SK-N-SH (cell line): ENCODE measurements around the gene SIX2. TPM values are rescaled to one million over a fixed set of nuclear protein-coding genes. Genes with fewer than 3 reads are reported as not detected.
A peak's percentile ranks its signal among the peaks of the same experiment; 100 is the strongest.

ENCODE experiments used
- CTCF ChIA-PET: fragments of 300-600, 350-600 bp; formaldehyde crosslinking; extraction: SDS; loops from one replicate; lab custom pipeline; 2021; lab: Yijun Ruan, JAX
- POLR2A ChIA-PET: fragments of 350-600 bp; sonication (Branson Sonifier 250); formaldehyde crosslinking; extraction: SDS; loops from one replicate; lab custom pipeline; 2020; ENCODE audit warnings: antibody characterized with exemption, inconsistent platforms; lab: Yijun Ruan, JAX
- DNase-seq: peaks from one replicate; pipeline ENCODE4 v3.0.0; 2012
- H2AFZ ChIP-seq: fragments of 200-600 bp; sonication (generic); 2 replicates; pipeline ENCODE4 v1.8.1; 2016; ENCODE audit warnings: antibody characterized with exemption, mild to moderate bottlenecking, low read depth
- H3F3A ChIP-seq: fragments of 200-600 bp; sonication (generic); replicated peaks from 2 replicates; pipeline ENCODE3; 2016; ENCODE audit warnings: antibody characterized with exemption, mild to moderate bottlenecking; ENCODE audit not compliant: insufficient read depth
- H3K27ac ChIP-seq, 2 experiments: fragments of 200-500 bp in 1 of 2; fragments of 200-600 bp in 1 of 2; sonication (Bioruptor generic) in 1 of 2; sonication (generic), shearing (Covaris generic) in 1 of 2; 2 replicates each; pipeline versions ENCODE4 v1.5.1 to v1.6.1; 2014 to 2016; ENCODE audit warnings: low read depth in 2 of 2, inconsistent platforms in 1 of 2, low read length in 1 of 2, mild to moderate bottlenecking in 1 of 2, mixed read lengths in 1 of 2
- H3K27me3 ChIP-seq: fragments of 200-600 bp; sonication (generic), shearing (Covaris generic); 2 replicates; pipeline ENCODE4 v1.6.1; 2016; ENCODE audit warnings: mixed run types; ENCODE audit not compliant: insufficient read depth
- H3K36me3 ChIP-seq, 2 experiments: fragments of 200-500 bp in 1 of 2; fragments of 200-600 bp in 1 of 2; sonication (Bioruptor generic) in 1 of 2; sonication (generic) in 1 of 2; replicated peaks in 1 of 2; 2 replicates each; pipeline versions ENCODE3 to v1.5.1; 2014 to 2016; ENCODE audit warnings: low read length in 1 of 2, mild to moderate bottlenecking in 1 of 2; ENCODE audit not compliant: insufficient read depth in 2 of 2, control insufficient read depth in 1 of 2
- H3K4me1 ChIP-seq, 2 experiments: fragments of 200-500 bp in 1 of 2; fragments of 200-600 bp in 1 of 2; sonication (Bioruptor generic) in 1 of 2; sonication (generic), shearing (Covaris generic) in 1 of 2; 2 replicates each; pipeline versions ENCODE4 v1.5.1 to v1.6.1; 2014 to 2016; ENCODE audit warnings: low read depth in 1 of 2, low read length in 1 of 2, mixed run types in 1 of 2; ENCODE audit not compliant: insufficient read depth in 2 of 2, control insufficient read depth in 1 of 2
- H3K4me2 ChIP-seq: fragments of 200-600 bp; sonication (generic), shearing (Covaris generic); 2 replicates; pipeline ENCODE4 v1.6.1; 2017; ENCODE audit warnings: mixed run types
- H3K4me3 ChIP-seq, 2 experiments: fragments of 200-500 bp in 1 of 2; fragments of 200-600 bp in 1 of 2; sonication (Bioruptor generic) in 1 of 2; sonication (generic), shearing (Covaris generic) in 1 of 2; 2 replicates each; pipeline versions ENCODE4 v1.5.1 to v1.8.1; 2014 to 2016; ENCODE audit warnings: low read depth in 2 of 2, inconsistent platforms in 1 of 2, low read length in 1 of 2, mild to moderate bottlenecking in 1 of 2, mixed read lengths in 1 of 2, moderate library complexity in 1 of 2
- H3K79me2 ChIP-seq: fragments of 200-600 bp; sonication (generic); 2 replicates; pipeline ENCODE4 v1.8.1; 2017; ENCODE audit warnings: mild to moderate bottlenecking; ENCODE audit not compliant: insufficient read depth
- H3K9ac ChIP-seq: fragments of 200-600 bp; sonication (generic); 2 replicates; pipeline ENCODE4 v1.6.1; 2017; ENCODE audit warnings: mixed run types
- H3K9me2 ChIP-seq: fragments of 200-600 bp; sonication (generic); 2 replicates; pipeline ENCODE4 v1.6.1; 2017; ENCODE audit warnings: mixed run types
- H3K9me3 ChIP-seq: fragments of 200-600 bp; sonication (generic); 2 replicates; pipeline ENCODE4 v1.6.1; 2017; ENCODE audit warnings: mixed run types, mild to moderate bottlenecking, moderate library complexity
- H4K20me1 ChIP-seq: fragments of 200-600 bp; sonication (generic); 2 replicates; pipeline ENCODE4 v1.6.1; 2017; ENCODE audit warnings: mild to moderate bottlenecking, mixed run types; ENCODE audit not compliant: insufficient read depth
- FOSL2 ChIP-seq: IDR thresholded peaks from 2 replicates; pipeline ENCODE4 v1.4.0; 2012; ENCODE audit warnings: low read depth, mild to moderate bottlenecking, moderate library complexity, borderline replicate concordance
- IRF3 ChIP-seq: fragments of 150-350 bp; IDR thresholded peaks from 2 replicates; pipeline ENCODE4 v1.6.1; 2016; ENCODE audit warnings: mild to moderate bottlenecking, low read depth, low read length
- JUND ChIP-seq: IDR thresholded peaks from 2 replicates; pipeline ENCODE4 v1.4.0; 2012
- RFX5 ChIP-seq: IDR thresholded peaks from 2 replicates; pipeline ENCODE4 v1.6.1; 2012; ENCODE audit warnings: mild to moderate bottlenecking, improper control_type of control experiment, low read length
- SIN3A ChIP-seq: IDR thresholded peaks from 2 replicates; pipeline ENCODE4 v1.6.1; 2012; ENCODE audit warnings: low read depth, mild to moderate bottlenecking, low read length, moderate library complexity, borderline replicate concordance
- TCF12 ChIP-seq: IDR thresholded peaks from 2 replicates; pipeline ENCODE4 v1.4.0; 2012
- WGBS: methylation state at CpG from one replicate; pipeline ENCODE4 v1.1.6; 2017; ENCODE audit warnings: low lambda C conversion rate; 5-methylcytosine and 5-hydroxymethylcytosine counted together
- polyA plus RNA-seq, 3 experiments: library from polyadenylated mRNA; depleted of rRNA; stranded (reverse); fragments of >200 nt; gene quantifications; 2 replicates each; pipeline ENCODE4 v1.2.3, GENCODE V29; 2012
- TF ChIP-seq, protein P1 (sequence below): fragments of 200-600 bp; sonication (generic); IDR thresholded peaks from 2 replicates; pipeline ENCODE4 v1.6.1; 2017; ENCODE audit warnings: antibody characterized with exemption, mild to moderate bottlenecking, moderate library complexity
- TF ChIP-seq, protein P2 (sequence below): IDR thresholded peaks from 2 replicates; pipeline ENCODE4 v1.4.0; 2012; ENCODE audit warnings: low read depth

Gene SIX2
- polyA plus RNA-seq, 1 of the 3 experiments (the other 2 are of a cell fraction), result 0.76 TPM

DNA sequence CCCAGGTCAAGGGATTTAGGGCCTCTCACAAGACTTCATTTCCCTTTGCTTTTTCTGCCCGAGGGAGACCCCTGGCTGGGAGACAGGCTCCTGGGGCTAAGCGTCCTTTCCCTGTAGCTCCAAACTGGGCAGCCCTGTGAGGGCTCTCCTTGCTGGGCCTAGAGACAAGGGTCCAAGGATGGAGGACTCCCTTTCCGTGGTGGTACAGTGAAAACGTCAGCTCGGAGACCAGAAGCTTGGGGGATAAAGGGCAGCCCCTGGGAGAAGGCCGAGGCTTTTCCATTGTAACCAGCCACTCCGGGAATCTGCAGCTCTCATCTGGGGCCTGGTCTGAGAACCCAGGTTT lies 2.3 kb downstream of the SIX2 start:
- H3K4me2 ChIP-seq, result peak overlapping the region; percentile 45; the same call in 1 of the 2 replicates
- H3K79me2 ChIP-seq, result no peaks in the 10 kb centered on the region

DNA sequence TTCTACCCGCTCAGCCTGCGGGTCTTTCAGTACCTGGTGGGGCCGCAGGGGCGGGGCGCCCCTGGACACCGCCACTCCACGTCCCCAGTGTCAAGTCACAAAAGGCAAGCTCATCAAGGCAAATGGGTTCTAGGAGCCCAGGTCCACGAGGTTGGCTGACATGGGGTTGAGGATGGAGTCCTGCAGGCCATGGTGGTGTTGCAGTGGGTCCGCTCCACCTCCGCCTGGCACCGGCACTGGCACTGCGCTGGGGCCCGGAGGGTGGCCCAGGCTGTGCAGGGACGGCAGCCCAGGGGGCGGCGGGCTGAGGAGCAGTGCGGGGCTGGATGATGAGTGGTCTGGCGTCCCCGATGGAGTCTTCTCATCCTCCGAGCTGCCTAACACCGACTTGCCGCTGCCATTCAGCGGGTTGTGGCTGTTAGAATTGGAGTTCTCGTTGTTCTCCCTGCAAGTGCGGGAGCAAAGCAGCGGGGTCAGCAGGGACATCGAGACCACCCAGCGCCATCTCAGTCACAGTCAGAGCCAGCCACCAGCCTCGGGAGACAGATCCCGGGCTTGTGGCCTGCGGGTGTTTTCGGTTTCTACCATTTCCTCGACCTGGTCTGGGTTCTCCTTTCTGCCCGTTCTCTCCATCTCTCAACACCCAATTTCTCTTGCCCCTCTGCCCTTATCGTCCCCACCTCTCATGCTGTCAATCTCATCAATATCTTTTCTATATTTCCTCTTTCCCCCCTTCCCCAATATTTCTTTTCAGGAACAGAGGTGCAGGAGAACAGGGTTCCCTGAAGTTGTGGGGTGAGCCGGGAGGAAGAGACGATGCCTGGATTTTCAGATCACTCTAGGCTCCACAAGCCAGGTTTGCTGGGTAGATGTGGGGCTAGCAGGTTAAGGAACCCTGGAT lies 3.0 kb downstream of the SIX2 start:
- H3K4me3 ChIP-seq, result no peak overlapping the region
- H3K27ac ChIP-seq, result no peak overlapping the region
- TF ChIP-seq, protein P1, sequence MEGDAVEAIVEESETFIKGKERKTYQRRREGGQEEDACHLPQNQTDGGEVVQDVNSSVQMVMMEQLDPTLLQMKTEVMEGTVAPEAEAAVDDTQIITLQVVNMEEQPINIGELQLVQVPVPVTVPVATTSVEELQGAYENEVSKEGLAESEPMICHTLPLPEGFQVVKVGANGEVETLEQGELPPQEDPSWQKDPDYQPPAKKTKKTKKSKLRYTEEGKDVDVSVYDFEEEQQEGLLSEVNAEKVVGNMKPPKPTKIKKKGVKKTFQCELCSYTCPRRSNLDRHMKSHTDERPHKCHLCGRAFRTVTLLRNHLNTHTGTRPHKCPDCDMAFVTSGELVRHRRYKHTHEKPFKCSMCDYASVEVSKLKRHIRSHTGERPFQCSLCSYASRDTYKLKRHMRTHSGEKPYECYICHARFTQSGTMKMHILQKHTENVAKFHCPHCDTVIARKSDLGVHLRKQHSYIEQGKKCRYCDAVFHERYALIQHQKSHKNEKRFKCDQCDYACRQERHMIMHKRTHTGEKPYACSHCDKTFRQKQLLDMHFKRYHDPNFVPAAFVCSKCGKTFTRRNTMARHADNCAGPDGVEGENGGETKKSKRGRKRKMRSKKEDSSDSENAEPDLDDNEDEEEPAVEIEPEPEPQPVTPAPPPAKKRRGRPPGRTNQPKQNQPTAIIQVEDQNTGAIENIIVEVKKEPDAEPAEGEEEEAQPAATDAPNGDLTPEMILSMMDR, result no peak
- TF ChIP-seq SIN3A (no peak), FOSL2 (no peak), JUND (no peak), IRF3 (no peak), RFX5 (no peak)
- ChIA-PET CTCF (interaction anchor here (1.7 to 8.5 kb wide), 4 partner anchors 21 to 572 kb away, joined by 4 to 112 read pairs (median 10); no protein-coding TSS in a partner anchor), POLR2A (no interaction called here)
- H3K27me3 ChIP-seq, result no peaks in the 10 kb centered on the region
- H4K20me1 ChIP-seq, result no peaks in the 10 kb centered on the region
- peak; percentile 35 for DNase-seq
- H3F3A ChIP-seq, result no peaks in the 10 kb centered on the region
- no peaks in the 10 kb centered on the region for H3K36me3 ChIP-seq
- 0 out of 2 replicates have a peak overlapping the region, but pooled peaks have one; percentile 45 for H3K4me2 ChIP-seq
- no peaks in the 10 kb centered on the region for H3K9me3 ChIP-seq
- WGBS, result 84% methylated on average over 32 of the region's 37 CpGs
- H3K79me2 ChIP-seq, result no peaks in the 10 kb centered on the region
- no peaks in the 10 kb centered on the region for H3K9me2 ChIP-seq
- H3K4me1 ChIP-seq, result peaks cover 0 to 12% of the 10 kb centered on the region in 2 experiments; a peak in 1 of 4 replicates
- H2AFZ ChIP-seq, result no peak overlapping the region
- H3K9ac ChIP-seq, result no peak overlapping the region

More for the DNA sequence above, 2.3 kb downstream of the SIX2 start:
- Histone ChIP-seq H3K27ac (no peak overlapping the region), H2AFZ (no peak overlapping the region), H3K36me3 (no peaks in the 10 kb centered on the region), H3K4me1 (peaks cover 0 to 12% of the 10 kb centered on the region in 2 experiments; a peak in 1 of 4 replicates), H4K20me1 (no peaks in the 10 kb centered on the region), H3K9me3 (no peaks in the 10 kb centered on the region), H3K4me3 (no peak overlapping the region), H3F3A (no peaks in the 10 kb centered on the region), H3K9ac (no peak overlapping the region), H3K9me2 (no peaks in the 10 kb centered on the region), H3K27me3 (no peaks in the 10 kb centered on the region)
- CTCF ChIA-PET, result interaction anchor here (1.7 to 8.5 kb wide), 3 partner anchors 21 to 487 kb away, joined by 4 to 112 read pairs (median 23); no protein-coding TSS in a partner anchor
- no peak for DNase-seq
- POLR2A ChIA-PET, result no interaction called here
- WGBS, result 81% methylated on average over 6 of the region's 7 CpGs
- TF ChIP-seq TCF12, result no peak
- TF ChIP-seq, protein P2, sequence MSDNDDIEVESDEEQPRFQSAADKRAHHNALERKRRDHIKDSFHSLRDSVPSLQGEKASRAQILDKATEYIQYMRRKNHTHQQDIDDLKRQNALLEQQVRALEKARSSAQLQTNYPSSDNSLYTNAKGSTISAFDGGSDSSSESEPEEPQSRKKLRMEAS, result no peak
